Stomach (tissue), 4 donors: Measurements from ENCODE around the gene ARHGAP28.

Source experiments
- POLR2A ChIP-seq, 4 donors: fragments of 450-650 bp; IDR thresholded peaks; one replicate each; pipeline ENCODE4 v1.6.1; 2016; ENCODE audit warnings: antibody characterized with exemption in 4 of 4, control low read depth in 2 of 4, mild to moderate bottlenecking in 1 of 4, moderate library complexity in 1 of 4
- POLR2AphosphoS5 ChIP-seq, 3 donors: sonication (generic); formaldehyde crosslinking; IDR thresholded peaks; one replicate each; pipeline ENCODE4 v1.6.1; 2016; ENCODE audit warnings: antibody characterized with exemption in 3 of 3
- TF ChIP-seq, protein P1 (sequence below), 7 experiments: fragments of 450-650 bp in 4 of 7; fragments of 200-600 bp in 3 of 7; sonication (generic) in 3 of 7; IDR thresholded peaks; one replicate each; pipeline ENCODE4 v1.5.1; 2016 to 2019; ENCODE audit warnings: antibody characterized with exemption in 7 of 7, control low read depth in 2 of 7, mild to moderate bottlenecking in 1 of 7

GRCh38 chr18:6737833-6738232, 8.3 kb downstream of the ARHGAP28 start:
- no peak for TF ChIP-seq POLR2A (IDR thresholded peaks at IDR 0.05)
- TF ChIP-seq, protein P1, sequence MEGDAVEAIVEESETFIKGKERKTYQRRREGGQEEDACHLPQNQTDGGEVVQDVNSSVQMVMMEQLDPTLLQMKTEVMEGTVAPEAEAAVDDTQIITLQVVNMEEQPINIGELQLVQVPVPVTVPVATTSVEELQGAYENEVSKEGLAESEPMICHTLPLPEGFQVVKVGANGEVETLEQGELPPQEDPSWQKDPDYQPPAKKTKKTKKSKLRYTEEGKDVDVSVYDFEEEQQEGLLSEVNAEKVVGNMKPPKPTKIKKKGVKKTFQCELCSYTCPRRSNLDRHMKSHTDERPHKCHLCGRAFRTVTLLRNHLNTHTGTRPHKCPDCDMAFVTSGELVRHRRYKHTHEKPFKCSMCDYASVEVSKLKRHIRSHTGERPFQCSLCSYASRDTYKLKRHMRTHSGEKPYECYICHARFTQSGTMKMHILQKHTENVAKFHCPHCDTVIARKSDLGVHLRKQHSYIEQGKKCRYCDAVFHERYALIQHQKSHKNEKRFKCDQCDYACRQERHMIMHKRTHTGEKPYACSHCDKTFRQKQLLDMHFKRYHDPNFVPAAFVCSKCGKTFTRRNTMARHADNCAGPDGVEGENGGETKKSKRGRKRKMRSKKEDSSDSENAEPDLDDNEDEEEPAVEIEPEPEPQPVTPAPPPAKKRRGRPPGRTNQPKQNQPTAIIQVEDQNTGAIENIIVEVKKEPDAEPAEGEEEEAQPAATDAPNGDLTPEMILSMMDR (IDR thresholded peaks at IDR 0.05), result no peak
- TF ChIP-seq POLR2AphosphoS5 (IDR thresholded peaks at IDR 0.05), result no peak
